DMS53 (cell line): Measurements from ENCODE around the gene NOTCH1.
"Not testable (repeated sequence)": the region's sequence is repeated elsewhere in the genome, so short reads cannot be mapped to it uniquely, and the experiment has no call there.

Source experiments
- DNase-seq: peaks from one replicate; lab custom pipeline; 2025; lab: John Stamatoyannopoulos, UW

Gene NOTCH1

DNA sequence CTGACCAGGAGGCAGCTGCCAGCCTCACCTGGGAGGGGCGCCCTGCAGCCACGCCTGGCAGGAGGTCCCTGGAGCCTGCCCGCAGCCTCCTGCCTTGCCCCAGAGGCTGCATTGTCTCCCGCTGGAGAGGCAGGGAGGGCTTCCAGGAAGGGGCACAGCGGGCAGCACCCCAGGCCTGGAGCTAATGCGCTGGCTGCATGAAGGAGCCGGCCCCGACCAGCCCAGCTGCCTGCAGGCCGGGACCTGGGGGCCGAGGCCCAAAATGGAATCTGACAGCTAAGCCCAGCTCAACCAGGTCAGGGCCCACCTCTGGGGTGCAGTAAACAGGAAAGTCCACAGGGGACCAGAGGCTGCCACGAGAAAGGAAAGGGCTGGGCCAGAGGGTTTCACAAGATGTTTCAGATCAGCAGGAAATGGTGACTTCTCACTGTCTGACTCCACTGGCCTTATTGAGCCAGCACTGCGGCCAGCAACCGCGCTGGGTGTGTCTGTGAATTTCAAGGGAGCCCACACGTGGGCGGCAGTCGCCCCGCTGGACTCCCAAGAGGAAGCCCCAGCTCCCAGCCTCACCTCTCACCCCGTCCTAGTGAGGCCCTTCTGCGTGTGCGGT is 18.6 kb upstream of the NOTCH1 start:
- DNase-seq = no peak

DNA sequence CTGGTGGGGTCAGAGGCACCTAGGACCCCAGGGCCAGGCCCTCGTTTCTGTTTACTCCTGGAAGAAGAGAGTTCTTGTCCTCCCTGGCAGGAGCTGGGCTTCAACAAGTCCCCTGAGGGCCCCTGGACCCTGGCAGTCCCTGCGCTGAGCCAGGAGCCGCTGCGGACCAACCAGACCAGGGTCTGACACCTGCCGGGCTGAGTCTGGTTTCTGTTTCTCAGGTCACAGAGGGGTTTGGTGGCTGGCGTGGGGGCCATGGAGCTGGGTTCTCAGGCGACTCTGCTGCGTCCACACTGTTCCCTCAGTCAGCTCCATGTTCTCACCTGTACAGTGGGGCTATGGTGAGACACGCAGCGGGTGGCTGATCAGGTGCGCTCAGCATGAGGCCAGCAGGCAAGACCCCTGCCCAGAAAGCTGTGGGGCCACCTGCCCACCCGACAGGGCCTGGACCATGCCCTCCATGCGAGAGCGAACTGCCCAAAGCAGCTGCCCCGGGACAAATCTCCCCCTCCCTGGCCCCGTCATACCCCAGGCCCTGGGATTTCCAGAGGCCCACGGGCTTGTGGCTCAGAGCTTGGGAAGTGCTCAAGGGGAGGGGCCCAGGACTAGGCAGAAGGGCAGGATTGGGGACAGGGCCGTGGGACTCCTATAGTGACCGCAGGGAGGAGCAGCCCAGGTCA is 17.9 kb upstream of the NOTCH1 start:
- DNase-seq = no peak

DNA sequence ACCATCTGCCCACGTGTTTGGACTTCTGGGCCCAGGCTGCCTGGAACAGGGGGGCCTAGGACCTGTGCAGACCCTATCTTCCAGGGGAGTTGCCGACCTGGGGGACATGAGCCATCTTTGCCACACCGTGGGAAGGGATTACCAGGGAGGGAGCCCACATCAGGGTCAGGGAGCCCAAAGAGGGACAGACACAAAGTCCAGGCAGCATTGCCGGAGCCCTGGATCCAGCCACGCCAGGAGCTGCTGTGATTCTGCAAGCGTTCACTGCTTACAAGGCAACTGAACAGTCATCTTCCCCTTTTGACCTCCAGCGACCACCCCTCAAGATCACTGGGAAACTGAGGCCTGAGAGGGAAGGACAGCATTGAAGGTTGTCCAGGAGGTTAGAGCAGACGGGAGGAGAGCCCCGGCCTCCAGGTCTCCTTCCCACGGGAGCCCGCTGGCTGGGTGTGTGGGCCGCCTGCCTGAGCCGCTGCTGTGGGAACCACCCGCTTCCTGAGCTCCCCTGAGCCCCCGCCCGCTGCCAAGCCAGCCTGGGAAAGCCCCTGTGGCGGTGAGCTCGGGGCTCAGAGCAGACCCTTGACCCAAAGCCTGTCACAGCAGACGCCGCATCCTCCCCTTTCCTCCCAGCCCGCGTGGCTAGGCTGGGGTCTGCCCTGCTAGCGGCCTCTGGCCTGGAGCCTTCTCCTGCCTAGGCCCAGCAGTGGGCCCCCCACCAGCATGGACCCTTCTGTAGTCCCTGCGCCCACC is 17.1 kb upstream of the NOTCH1 start:
- DNase-seq = no peak

DNA sequence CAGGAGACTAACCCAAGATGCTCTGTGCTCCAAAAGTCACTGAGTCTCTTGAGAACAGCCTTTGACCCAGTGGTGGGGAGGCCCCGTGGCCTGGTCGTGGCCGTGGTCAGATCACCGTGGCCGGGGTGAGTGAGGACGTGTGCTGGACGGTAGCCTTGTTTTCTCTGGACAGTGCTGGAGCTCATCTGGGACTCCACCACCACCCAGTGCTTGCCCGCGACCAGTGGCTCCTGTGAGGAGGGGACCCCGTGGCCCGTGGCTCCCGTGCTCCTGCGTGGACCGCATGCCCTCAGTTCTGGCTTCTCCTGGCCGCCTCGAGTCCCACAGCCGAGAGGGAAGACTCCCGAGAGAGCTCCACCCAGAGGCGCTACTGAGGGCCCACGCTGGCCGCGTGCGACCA is 15.9 kb upstream of the NOTCH1 start:
- no peak for DNase-seq

DNA sequence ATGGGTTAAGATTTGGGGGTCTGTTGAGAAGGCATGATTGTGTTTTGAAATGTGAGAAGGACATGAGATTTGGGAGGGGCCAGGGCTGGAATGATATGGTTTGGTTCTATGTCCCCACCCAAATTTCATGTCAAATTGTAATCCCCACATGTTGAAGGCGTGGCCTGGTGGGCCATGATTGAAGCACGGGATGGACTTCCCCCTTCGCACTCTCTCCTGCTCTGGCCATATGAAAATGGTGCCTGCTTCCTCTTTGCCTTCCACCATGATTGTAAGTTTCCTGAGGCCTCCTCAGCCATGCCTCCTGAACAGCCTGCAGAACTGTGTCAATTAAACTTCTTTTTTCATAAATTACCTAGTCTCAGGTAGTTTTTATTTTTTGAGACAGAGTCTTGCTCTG is 14.7 kb upstream of the NOTCH1 start:
- DNase-seq = no peak

DNA sequence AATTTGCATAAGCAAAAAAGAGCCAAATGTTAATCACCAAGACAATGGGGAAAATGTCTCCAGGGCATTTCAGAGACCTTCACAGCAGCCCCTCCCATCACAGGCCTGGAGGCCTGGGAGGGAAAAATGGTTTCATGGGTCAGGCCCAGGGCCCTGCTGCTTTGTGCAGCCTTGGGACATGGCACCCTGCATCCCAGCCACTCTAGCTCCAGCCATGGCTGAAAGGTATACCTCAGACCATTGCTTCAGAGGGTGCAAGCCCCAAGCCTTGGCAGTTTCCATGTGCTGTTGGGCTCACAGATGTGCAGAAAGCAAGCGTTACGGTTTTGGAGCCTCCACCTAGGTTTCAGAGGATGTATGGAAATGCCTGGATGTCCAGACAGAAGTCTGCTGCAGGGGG is 13.5 kb upstream of the NOTCH1 start:
- not testable (repeated sequence) for DNase-seq

DNA sequence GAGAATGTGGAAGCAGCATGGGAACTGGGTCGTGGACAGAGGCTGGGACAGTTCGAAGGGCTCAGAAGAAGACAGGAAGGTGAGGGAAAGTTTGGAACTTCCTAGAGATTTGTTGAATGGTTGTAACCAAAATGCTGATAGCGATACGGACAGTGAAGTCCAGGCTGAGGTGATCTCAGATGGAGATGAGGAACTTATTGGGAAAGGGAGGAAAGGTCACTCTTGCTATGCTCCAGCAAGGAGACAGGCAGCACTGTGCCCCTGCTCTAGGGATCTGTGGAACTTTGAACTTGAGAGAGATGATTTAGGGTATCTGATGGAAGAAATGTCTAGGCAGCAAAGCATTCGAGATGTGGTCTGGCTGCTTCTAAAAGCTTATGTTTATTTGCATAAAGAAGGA is 13.0 kb upstream of the NOTCH1 start:
- DNase-seq = not testable (repeated sequence)

DNA sequence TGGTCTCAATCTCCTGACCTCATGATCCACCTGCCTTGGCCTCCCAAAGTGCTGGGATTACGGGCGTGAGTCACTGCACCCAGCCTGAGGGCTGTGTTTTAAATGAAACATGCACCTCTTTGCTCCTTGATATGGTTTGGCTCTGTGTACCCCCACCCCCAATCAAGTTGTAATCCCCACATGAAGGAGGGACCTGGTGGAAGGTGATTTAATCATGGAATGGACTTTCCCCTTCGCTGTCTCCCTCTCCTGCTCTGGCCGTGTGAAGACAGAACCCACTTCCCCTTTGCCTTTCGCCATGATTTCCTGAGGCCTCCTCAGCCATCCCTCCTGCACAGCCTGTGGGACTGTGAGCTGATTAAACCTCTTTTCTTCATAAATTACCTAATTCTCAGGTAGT is 12.5 kb upstream of the NOTCH1 start:
- no peak for DNase-seq

DNA sequence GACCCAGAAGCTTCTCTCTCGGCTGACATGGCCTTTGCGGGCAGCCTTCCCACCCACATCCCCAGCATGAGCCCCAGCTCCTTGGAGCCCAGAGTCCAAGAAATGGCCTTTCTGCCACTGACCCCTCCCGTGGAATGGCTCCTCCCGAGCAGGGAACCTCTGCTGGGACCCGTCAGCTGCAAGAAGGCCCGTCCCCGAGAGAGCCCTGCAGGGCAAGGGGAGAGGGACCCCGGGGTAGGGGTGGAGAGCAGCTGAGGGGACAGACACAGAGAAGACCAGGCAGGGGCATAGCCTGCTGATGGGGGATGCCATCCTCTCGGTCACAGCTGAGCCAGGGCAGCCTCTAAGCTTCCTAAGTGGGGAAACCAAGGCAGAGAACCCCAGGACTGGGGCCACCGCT is 11.2 kb upstream of the NOTCH1 start:
- no peak for DNase-seq

DNA sequence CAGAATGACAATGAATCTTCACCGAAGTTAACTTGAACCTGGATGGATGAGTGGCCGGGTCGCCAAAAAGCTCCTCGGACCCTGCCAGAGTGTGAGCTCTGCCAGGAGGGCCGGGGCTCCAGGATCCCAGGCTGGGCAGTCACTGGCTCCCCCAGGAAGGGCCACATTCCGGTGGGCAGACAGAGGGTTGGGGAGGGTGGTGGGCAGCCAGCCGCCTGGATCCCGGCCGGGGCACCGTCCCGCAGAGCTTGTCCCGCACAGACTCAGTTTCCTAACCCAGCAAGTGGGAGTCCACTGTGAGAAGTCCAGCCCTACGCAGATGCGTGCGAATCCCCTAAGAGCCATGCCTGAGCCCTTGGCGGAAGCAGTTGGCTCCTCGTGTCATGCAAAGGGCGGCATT is 10.3 kb upstream of the NOTCH1 start:
- DNase-seq = no peak

DNA sequence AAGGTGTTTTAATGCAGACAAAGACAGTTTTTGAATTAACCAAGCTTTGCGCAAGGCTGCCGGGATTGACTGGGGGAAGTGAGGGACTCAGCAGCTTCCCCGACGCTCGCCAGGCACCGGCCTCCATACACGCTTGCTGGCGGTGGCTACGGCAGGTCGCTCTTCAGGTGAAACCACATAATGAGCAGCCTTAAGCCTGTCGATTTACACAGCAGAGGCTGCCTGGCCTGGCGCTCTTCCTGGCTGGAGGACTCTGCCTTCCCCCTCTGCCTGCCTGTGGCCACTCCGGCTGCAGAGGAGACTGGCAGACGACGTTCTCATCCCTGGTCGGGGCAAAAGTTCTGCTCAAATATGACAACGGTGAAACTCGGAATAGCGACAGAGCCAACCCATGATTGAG is 9.0 kb upstream of the NOTCH1 start:
- DNase-seq = peak; percentile 32

DNA sequence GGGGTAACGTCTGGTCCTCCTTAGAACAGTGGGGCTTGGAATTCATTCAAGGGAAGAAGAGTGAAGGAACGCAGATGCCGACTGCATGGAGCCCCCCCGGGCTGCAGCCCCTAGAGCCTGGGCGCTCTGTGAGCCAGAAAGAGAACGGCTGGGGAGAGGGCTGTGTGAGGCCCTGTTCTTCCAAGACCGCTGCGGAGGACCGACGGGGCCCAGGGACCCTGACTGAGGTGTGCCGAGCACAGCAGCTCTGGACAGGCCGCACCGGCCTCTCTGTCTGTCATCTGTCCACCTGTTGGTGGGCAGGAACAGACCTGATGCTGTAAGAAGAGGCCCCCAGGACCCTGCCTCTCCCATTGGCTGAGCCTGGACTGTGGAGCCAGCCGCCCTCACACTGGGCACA is 7.7 kb upstream of the NOTCH1 start:
- no peak for DNase-seq

DNA sequence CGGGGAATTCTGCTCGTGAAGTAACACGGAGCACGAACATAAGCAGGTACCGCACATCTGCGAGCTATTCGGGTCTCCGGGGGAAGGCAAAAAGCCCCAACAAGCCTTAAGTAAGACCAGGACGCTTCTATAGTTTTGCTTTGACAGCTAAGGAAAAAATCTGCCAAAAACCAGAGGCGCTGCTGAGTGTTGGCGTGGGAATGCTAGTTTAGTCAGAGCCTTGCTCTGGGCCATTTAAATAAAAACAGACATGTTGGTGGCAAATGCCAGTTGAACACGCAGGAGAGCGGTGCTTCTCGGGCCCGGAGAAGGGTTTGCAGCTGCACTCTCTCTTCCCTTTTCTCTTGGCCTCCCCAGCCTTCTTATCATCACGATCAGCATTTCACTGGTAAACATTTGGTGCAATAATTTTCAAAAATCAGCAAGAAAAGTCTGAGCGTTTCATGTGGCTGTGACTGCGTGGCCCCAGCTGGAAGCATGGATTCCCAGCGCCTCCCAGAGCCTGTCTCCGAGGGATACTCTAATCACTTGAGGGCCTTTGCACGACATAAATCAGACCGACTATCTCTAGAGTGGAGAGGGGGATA is 6.4 kb upstream of the NOTCH1 start:
- DNase-seq = no peak

DNA sequence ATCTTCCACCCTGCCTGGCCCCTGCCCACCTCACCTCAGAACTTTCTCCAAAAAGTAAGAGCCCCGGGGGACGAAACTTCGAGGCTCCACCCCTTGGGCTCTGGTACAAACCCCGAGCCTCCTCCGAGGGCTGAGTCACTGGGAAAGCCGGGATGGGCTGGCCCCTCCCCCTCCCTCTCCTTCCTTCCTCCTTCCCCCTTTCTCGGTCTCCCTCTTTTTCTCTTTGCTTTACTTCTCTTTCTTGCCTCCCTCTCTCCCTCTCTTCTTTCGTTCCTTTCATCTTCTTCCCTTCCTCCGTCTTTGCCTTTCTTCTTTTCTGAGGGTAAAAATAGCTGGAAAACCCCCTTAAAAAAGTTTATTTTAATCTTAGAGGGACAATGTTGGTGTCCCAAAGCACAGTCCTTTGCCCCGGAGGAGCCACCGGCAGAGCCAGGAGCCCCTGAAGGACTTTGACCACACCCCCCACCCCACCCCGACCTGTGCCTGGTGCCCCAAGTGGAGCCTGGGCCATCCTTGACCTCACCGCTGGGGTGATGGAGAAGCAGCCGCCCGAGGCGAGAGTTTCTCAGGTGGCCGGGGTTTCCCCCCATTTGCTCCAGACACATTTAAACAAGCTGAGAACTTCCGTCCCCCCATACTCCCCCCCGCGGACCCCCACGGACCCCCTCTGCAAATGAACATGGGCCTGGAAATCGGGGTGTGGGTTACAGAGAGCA is 5.7 kb upstream of the NOTCH1 start:
- peak; percentile 24 for DNase-seq

DNA sequence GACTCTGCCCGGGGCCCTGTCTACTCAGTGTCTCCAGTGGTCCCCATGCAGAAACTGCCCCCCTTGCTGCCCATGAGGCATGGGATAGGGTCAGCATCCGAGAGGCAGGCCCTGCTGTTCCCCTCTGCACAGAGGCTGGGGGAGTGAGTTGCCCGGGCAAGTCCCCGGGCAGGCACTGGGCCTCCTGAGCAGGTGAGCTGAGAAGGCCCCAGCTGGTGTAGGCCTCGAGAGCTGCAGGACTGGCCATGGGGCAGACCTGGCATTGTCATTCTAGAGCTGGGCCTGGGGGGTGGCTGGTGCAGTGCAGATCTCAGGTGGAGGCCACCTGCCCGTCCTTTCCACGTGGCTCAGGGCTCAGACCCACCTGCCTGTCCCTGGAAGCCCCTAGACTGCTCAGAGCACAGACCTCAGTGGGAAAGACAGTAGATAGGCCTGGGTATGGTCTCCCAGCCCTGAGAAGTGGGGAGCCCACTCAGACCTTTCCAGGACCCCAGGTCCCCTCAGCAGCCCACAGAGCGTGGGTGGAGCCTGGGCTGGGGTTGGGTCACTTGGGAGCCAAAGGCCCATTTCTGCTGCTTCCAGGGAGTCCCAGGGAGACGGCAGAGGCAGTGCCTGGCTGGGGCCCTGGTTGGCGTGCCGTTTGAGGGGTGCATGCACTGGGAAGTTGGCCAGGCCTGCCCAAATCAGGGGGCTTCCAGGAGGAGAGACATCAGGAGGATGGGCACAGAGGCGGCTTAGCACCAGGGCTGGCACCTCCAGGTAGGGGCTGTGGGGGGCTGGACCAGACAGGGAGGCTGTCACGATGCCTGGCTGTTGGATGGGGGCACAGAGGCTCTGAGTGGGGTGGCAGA is 4.8 kb upstream of the NOTCH1 start:
- peak; percentile 26 for DNase-seq

DNA sequence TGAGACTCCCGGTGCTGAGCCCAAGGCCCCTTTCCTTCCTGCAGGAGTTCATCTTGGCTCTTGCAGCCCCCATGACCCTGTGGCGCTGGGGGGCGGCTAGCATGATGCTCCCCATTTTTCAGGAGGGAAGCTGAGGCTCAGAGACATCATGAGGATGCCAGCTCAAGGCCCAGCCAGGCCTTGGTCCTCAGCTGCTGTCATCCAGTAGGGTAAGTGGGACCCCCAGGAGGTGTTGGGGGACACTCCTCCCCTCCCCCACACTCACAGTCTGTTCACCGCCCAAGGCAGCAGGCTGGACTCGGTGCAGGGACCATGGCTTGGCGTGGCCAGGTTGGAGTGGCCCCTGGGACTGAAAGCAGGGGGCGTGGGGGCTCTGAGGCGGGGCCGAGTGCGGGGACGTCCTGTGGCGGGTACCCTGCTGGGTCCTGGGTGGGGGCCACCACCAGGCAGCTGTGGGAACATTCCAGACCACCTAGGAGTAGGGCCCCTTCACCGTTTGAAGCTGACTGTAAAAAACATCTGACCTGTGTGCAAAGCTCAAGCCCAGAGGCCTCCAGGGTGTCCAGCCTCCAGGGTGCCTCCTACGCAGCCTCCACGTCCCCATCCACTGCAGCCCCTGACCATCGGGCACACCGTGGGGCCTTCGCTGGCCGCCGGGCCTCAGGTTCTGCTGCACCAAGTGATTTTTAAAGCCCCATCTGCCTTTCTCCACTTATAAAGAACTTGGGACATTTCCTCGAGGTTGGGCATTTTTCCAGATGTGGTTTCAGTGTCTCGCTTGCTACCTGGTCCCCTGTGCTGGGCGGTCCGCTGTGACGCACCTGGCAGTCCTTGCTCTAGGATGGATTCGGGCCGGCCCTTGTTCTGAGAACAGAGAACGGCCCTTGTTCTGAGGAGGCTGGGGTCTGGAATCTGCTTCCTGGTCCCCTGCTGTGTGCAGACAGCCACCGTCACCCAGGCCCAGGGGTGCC is 3.4 kb upstream of the NOTCH1 start:
- no peak for DNase-seq

DNA sequence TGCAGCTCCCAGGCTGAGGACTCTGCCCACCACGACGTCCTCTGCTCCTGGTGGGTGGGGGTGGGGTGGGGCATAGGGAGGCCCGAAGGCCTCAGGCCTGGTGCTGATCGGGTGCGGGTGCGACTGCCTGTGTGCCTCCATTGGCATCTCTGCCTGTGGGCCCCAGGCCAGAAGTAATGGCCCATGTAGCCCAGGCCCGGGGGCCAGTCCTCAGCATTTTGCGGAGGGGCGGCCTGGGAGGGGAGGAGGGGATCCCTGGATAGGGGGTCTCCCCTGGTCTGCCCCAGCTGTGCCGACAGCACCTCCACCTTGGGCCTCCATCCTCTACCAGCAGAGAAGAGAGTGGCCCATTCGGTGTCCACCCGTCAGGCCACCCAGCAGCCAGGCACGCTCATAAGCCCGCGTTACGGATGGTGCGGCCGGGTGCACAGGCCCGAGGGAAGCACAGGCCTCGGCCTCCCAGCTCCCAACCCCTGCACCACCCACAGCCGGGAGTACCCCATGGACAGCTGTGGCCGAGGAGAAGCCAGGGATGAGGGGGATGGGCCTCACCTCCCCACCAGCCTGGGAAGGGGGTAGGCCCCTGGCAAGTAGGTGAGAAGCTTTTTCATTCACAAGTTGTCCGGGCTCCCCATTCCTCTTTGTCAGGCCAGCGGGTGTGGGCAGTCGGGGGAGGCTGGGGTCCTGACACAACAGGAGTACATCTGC is 1.8 kb upstream of the NOTCH1 start:
- no peak for DNase-seq

DNA sequence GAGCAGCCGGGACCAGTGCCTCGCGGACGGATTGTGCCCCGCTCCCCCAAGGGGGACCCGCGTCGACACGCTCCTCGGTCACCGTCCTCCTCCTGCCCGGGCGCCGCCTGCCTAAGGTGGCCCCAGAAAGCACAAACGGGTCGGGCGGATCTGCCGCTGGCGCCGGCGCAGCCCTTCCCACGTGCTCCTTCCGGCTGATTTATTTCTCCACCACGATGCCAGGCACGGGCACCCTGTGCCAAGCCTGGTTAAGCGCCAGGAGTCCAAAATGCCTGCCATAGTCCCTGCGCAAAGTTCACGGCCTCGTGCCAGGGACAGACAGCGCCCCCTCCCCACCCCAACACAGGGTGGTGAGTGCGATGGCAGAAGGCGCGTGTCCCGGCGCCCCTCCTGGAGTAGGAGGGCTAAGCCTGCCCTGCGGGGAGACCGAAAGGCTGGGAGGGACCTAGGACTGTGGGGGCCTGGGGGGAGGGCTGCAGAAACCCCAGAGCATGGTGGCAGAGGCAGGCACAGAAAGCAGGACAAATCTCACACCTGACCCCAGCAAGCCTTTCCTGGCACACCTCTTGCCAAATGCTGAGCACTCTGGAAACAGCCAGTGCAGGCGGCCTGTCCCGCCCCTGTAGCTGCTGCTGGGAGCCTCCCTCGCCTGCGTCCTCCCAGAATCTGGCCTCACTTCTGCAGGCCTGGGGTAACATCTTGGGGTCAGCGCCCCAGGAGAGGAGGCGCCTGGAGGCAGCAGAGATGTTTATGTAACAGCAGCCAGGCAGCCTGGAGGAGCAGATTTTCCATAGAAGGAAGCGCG is 1.1 kb upstream of the NOTCH1 start:
- DNase-seq = peak; percentile 66

DNA sequence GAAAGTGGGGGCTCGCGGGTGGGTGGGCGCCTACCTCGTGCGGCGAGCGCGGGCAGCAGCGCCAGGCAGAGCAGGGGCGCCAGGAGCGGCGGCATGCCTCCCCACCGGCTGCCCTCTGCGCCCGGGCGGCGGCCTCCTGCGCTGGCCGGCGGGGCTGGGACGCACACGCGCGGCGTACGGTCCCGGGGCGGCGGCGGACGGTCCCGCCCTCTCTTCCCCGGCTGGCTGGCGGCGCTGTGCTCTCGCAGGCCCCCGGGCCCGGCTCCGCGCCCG is 220 bp downstream of the NOTCH1 start:
- DNase-seq = no peak
